Stomach smooth muscle (tissue), 2 donors: ENCODE measurements around the gene RUNX1.

Source experiments
- H3K27ac ChIP-seq: one replicate; pipeline ENCODE4 v1.7.0; 2013; ENCODE audit warnings: mild to moderate bottlenecking, low read length, inconsistent platforms
- H3K27me3 ChIP-seq, 2 donors: one replicate each; pipeline ENCODE4 v1.7.0; 2013; ENCODE audit warnings: low read length in 2 of 2; ENCODE audit not compliant: insufficient read depth in 2 of 2, control insufficient read depth in 1 of 2
- H3K36me3 ChIP-seq, 2 donors: one replicate each; pipeline ENCODE4 v1.7.0; 2013; ENCODE audit warnings: low read length in 2 of 2; ENCODE audit not compliant: control insufficient read depth in 2 of 2, insufficient read depth in 2 of 2
- H3K4me1 ChIP-seq: one replicate; pipeline ENCODE4 v1.7.0; 2013; ENCODE audit warnings: low read length; ENCODE audit not compliant: control insufficient read depth, insufficient read depth
- H3K4me3 ChIP-seq, 2 donors: one replicate each; pipeline ENCODE4 v1.7.0; 2013; ENCODE audit warnings: low read length in 2 of 2
- H3K9ac ChIP-seq, 2 donors: one replicate each; pipeline ENCODE4 v1.7.0; 2013; ENCODE audit warnings: low read length in 2 of 2, mild to moderate bottlenecking in 1 of 2
- H3K9me3 ChIP-seq, 2 donors: one replicate each; pipeline ENCODE4 v1.7.0; 2013; ENCODE audit warnings: low read length in 2 of 2; ENCODE audit not compliant: control insufficient read depth in 2 of 2
- donor health status: healthy.
- donor health status: Pancreatic carcinoma.

RUNX1 gene

DNA sequence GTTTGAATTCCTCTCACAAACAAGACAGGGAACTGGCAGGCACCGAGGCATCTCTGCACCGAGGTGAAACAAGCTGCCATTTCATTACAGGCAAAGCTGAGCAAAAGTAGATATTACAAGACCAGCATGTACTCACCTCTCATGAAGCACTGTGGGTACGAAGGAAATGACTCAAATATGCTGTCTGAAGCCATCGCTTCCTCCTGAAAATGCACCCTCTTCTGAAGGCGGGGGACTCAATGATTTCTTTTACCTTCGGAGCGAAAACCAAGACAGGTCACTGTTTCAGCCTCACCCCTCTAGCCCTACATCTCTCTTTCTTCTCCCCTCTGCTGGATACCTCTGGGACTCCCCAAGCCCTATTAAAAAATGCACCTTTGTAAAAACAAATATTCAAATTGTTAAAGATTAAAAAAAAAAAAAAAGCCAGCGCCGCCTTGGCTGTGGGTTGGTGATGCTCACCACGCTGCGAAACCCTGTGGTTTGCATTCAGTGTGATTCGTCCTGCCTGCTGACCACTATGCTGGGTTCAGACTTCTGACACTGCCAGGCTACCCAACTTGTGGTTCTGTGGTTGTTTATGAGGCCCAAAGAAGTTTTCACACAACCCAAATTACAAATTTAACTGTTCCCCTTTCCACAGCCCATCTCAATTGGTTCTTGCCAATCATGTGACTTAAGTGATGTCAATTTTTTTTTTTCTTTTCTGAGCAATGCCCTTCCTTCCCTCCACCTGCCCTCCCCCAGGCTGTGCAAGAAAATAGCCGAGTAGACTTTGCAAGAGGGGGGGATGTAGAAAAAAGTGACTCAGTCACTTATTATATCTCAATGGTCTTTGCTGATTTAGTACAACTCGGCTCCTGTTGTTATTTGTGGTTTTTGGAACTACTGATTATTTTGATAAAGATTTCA lies at the start of gene RUNX1:
Gene RUNX1, minus strand, starts transcription at position 597 of the 912 bp plus-strand sequence.
- H3K36me3 ChIP-seq, result no peaks in the 10 kb centered on the region
- H3K4me3 ChIP-seq, result peak within 1 kb of the TSS in 1 of 2 donors; percentile 49
- peaks cover 45% of the 10 kb centered on the region for H3K4me1 ChIP-seq
- no peak within 1 kb of the TSS for H3K27ac ChIP-seq
- H3K27me3 ChIP-seq, result no peaks in the 10 kb centered on the region
- peak within 1 kb of the TSS in 1 of 2 donors; percentile 16 for H3K9ac ChIP-seq
- H3K9me3 ChIP-seq, result no peaks in the 10 kb centered on the region

GRCh38 chr21:35097525-35097924 lies 48.4 kb upstream of the RUNX1 start:
- H3K4me3 ChIP-seq, result no peak overlapping the region
- H3K4me1 ChIP-seq, result no peaks in the 10 kb centered on the region
- no peak overlapping the region for H3K9ac ChIP-seq
- H3K36me3 ChIP-seq, result no peaks in the 10 kb centered on the region
- H3K9me3 ChIP-seq, result no peaks in the 10 kb centered on the region
- H3K27me3 ChIP-seq, result no peaks in the 10 kb centered on the region
- H3K27ac ChIP-seq, result no peak overlapping the region

DNA sequence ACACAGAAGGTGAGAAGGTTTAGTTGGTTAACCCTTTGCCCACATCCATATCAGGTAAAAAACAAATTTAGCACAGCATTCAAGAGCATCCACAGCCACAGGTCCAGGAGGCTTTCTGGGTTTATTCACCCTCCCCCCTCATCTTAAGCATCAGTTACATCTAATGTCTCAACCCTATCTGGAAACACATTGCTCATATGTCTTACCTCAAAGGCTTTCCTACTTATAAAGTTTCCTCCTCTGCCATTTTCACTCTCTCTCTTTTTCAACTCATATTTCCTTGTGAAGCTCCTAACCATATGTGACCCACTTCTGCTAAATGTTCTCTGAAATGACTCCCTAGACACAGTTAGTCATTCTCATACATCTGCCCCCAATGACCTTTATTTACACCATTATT lies 47.9 kb upstream of the RUNX1 start:
- Histone ChIP-seq H3K36me3 (no peaks in the 10 kb centered on the region), H3K4me1 (no peaks in the 10 kb centered on the region), H3K27me3 (no peaks in the 10 kb centered on the region), H3K9ac (no peak overlapping the region), H3K9me3 (no peaks in the 10 kb centered on the region), H3K4me3 (no peak overlapping the region), H3K27ac (no peak overlapping the region)

- H3K27ac ChIP-seq, result no peak overlapping the region
- H3K9ac ChIP-seq, result no peak overlapping the region
- no peaks in the 10 kb centered on the region for H3K9me3 ChIP-seq
- no peaks in the 10 kb centered on the region for H3K27me3 ChIP-seq
- no peaks in the 10 kb centered on the region for H3K36me3 ChIP-seq
- no peak overlapping the region for H3K4me3 ChIP-seq
- no peaks in the 10 kb centered on the region for H3K4me1 ChIP-seq
These were observed 46.8 kb upstream of the RUNX1 start for GRCh38 chr21:35095859-35096291.

- Histone ChIP-seq H3K27ac (no peak overlapping the region), H3K4me1 (no peaks in the 10 kb centered on the region), H3K4me3 (no peak overlapping the region), H3K9ac (no peak overlapping the region), H3K36me3 (no peaks in the 10 kb centered on the region), H3K9me3 (no peaks in the 10 kb centered on the region), H3K27me3 (no peaks in the 10 kb centered on the region)
These were observed 44.4 kb upstream of the RUNX1 start for GRCh38 chr21:35093514-35093913.

DNA sequence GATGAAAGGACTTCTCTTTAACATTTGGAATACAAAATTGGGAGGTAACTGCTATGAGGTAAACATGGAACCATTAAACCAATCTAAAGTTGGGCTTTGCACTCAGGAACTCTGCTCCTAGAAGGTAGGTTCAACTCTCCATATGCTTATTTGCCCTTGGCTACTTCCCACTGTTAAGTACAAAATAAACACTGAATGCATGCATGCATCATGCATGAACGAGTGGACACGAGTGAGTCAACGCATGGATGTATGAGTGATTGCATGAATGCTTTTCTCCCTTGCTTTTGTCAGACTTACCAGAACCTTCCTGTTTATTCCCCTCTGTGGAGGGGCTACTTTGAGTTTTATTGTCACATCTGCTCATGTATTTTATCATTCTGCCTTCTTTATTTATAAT lies 42.4 kb upstream of the RUNX1 start:
- Histone ChIP-seq H3K4me1 (no peaks in the 10 kb centered on the region), H3K9ac (no peak overlapping the region), H3K4me3 (no peak overlapping the region), H3K36me3 (no peaks in the 10 kb centered on the region), H3K27ac (no peak overlapping the region), H3K27me3 (no peaks in the 10 kb centered on the region), H3K9me3 (no peaks in the 10 kb centered on the region)

DNA sequence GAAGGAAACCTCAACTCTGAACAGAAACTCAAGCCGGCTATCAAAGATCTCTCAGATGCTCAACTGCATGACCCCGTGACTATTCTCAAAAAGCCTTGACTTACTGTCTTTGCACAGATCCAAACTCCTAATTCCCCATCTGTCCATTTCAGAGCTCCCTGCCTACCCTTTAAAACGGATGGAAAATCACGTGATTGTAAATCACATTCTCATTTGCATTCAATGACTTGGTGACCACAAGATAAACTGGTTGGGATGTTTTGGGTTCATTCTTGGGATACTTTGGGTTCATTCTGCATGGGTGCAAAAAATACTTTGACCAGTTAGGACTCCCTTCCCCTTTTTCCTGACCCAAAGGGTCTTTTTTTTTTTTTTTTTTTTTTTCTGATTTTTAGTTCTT lies 41.3 kb upstream of the RUNX1 start:
- Histone ChIP-seq H3K4me3 (no peak overlapping the region), H3K9ac (no peak overlapping the region), H3K27ac (no peak overlapping the region), H3K9me3 (no peaks in the 10 kb centered on the region), H3K4me1 (no peaks in the 10 kb centered on the region), H3K36me3 (no peaks in the 10 kb centered on the region), H3K27me3 (no peaks in the 10 kb centered on the region)

DNA sequence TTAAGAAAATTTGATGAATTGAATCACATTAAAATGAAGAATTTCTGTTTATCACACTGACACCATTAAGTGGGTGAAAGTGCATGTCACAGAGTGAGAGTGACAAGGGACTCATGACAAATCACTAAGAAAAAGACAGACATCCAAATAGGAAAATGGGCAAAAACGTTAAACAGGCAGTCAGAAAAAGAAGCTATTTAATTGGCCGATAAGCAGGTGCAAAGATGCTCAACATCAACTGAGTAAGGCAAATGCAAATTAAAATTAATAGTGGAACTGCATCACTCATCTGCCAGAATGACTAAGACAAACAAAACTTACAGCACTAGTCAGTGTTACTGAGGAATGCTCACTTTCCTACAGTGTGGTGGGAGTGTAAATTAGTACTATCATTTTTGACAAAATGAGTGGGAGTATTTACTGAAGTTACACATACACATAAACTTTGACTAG lies 39.2 kb upstream of the RUNX1 start:
- no peaks in the 10 kb centered on the region for H3K4me1 ChIP-seq
- H3K4me3 ChIP-seq, result no peak overlapping the region
- H3K9me3 ChIP-seq, result no peaks in the 10 kb centered on the region
- H3K36me3 ChIP-seq, result no peaks in the 10 kb centered on the region
- H3K27me3 ChIP-seq, result no peaks in the 10 kb centered on the region
- H3K27ac ChIP-seq, result no peak overlapping the region
- no peak overlapping the region for H3K9ac ChIP-seq

- H3K9me3 ChIP-seq, result no peaks in the 10 kb centered on the region
- no peaks in the 10 kb centered on the region for H3K27me3 ChIP-seq
- H3K36me3 ChIP-seq, result no peaks in the 10 kb centered on the region
- H3K9ac ChIP-seq, result no peak overlapping the region
- no peak overlapping the region for H3K27ac ChIP-seq
- no peak overlapping the region for H3K4me3 ChIP-seq
- H3K4me1 ChIP-seq, result no peaks in the 10 kb centered on the region
These were observed 37.3 kb upstream of the RUNX1 start for GRCh38 chr21:35086357-35086756.

GRCh38 chr21:35084869-35085268 lies 35.8 kb upstream of the RUNX1 start:
- H3K36me3 ChIP-seq, result no peaks in the 10 kb centered on the region
- no peak overlapping the region for H3K27ac ChIP-seq
- H3K9me3 ChIP-seq, result no peaks in the 10 kb centered on the region
- H3K4me3 ChIP-seq, result no peak overlapping the region
- no peaks in the 10 kb centered on the region for H3K27me3 ChIP-seq
- H3K9ac ChIP-seq, result no peak overlapping the region
- H3K4me1 ChIP-seq, result no peaks in the 10 kb centered on the region

DNA sequence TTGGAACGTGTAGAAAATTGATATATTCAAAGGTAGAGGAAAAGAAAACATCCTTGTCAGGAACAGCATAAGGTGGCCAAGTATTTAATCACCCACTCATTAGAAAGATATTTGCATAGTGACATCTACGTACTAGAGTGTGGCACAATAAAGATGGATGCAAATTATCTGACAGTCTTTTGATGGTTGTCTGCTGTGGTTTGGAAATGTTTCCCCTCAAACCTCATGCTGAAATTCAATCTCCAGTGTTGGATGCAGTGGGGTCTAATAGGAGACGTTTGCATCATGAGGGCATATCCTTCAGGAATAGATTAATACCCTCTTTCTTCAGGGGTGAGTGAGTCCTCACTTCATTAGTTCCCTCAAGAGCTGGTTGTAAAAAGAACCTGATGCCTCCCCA lies 34.1 kb upstream of the RUNX1 start:
- no peak overlapping the region for H3K27ac ChIP-seq
- no peaks in the 10 kb centered on the region for H3K27me3 ChIP-seq
- H3K4me1 ChIP-seq, result no peaks in the 10 kb centered on the region
- H3K36me3 ChIP-seq, result no peaks in the 10 kb centered on the region
- H3K4me3 ChIP-seq, result no peak overlapping the region
- peaks cover 0 to 1% of the 10 kb centered on the region in 2 donors for H3K9me3 ChIP-seq
- no peak overlapping the region for H3K9ac ChIP-seq
